HEK293 (cell line): ENCODE measurements around the gene PREX1.

Experiments used
- CTCF ChIA-PET: fragments of 350-600 bp; formaldehyde crosslinking; extraction: SDS; loops from one replicate; lab custom pipeline; 2021; ENCODE audit warnings: antibody characterized with exemption; lab: Yijun Ruan, JAX
- POLR2A ChIA-PET: fragments of 300-600 bp; formaldehyde crosslinking; extraction: SDS; loops from one replicate; lab custom pipeline; 2020; ENCODE audit warnings: antibody characterized with exemption, inconsistent platforms; lab: Yijun Ruan, JAX
- H3K27ac ChIP-seq: fragments of 200-500 bp; sonication (Bioruptor generic); 2 replicates; pipeline ENCODE4 v1.5.1; 2014; ENCODE audit warnings: low read depth, low read length, control low read depth, inconsistent platforms; ENCODE audit errors: extremely low read depth
- H3K36me3 ChIP-seq, 2 experiments: fragments of 200-500 bp in 1 of 2; sonication (Bioruptor generic) in 1 of 2; 1 replicate in 1 of 2; 2 replicates in 1 of 2; pipeline ENCODE4 v1.5.1; 2014 to 2017; ENCODE audit warnings: inconsistent platforms in 2 of 2, low read length in 2 of 2; ENCODE audit not compliant: control insufficient read depth in 2 of 2, insufficient read depth in 1 of 2
- H3K4me1 ChIP-seq: fragments of 200-500 bp; sonication (Bioruptor generic); 2 replicates; pipeline ENCODE4 v1.5.1; 2014; ENCODE audit warnings: mild to moderate bottlenecking, low read length, inconsistent platforms; ENCODE audit not compliant: control insufficient read depth, insufficient read depth
- H3K4me3 ChIP-seq: 2 replicates; pipeline ENCODE4 v1.5.1; 2011; ENCODE audit warnings: low read depth, mild to moderate bottlenecking, control low read depth, low read length, moderate library complexity
- H3K9me3 ChIP-seq: fragments of 200-500 bp; sonication (Bioruptor generic); 2 replicates; pipeline ENCODE4 v1.5.1; 2014; ENCODE audit warnings: low read depth, low read length, inconsistent platforms; ENCODE audit not compliant: control insufficient read depth, insufficient read depth
- GLI2 ChIP-seq: fragments of 450-650 bp; formaldehyde crosslinking; IDR thresholded peaks from 2 replicates; pipeline ENCODE4; 2017; ENCODE audit warnings: missing biosample characterization, missing genetic modification characterization, low read depth, borderline replicate concordance
- HIC1 ChIP-seq: fragments of 450-650 bp; formaldehyde crosslinking; IDR thresholded peaks from 2 replicates; pipeline ENCODE4 v1.5.1; 2016; ENCODE audit warnings: missing biosample characterization, missing genetic modification characterization
- MZF1 ChIP-seq: fragments of 450-650 bp; formaldehyde crosslinking; IDR thresholded peaks from 2 replicates; pipeline ENCODE4 v1.5.1; 2017; ENCODE audit warnings: missing biosample characterization, missing genetic modification characterization, borderline replicate concordance
- PRDM1 ChIP-seq: fragments of 450-650 bp; formaldehyde crosslinking; IDR thresholded peaks from 2 replicates; pipeline ENCODE4; 2016; ENCODE audit warnings: missing biosample characterization, missing genetic modification characterization
- SP3 ChIP-seq: fragments of 450-650 bp; formaldehyde crosslinking; IDR thresholded peaks from 2 replicates; pipeline ENCODE4 v1.5.1; 2016; ENCODE audit warnings: missing biosample characterization, missing genetic modification characterization
- ZBTB17 ChIP-seq: fragments of 450-650 bp; formaldehyde crosslinking; IDR thresholded peaks from 2 replicates; pipeline ENCODE4 v1.5.1; 2016; ENCODE audit warnings: missing biosample characterization, missing genetic modification characterization
- ZBTB7A ChIP-seq: fragments of 450-650 bp; formaldehyde crosslinking; IDR thresholded peaks from 2 replicates; pipeline ENCODE4 v1.5.1; 2016; ENCODE audit warnings: low read depth, missing biosample characterization, missing genetic modification characterization
- ZNF133 ChIP-seq: fragments of 450-650 bp; formaldehyde crosslinking; IDR thresholded peaks from 2 replicates; pipeline ENCODE4 v1.5.1; 2016; ENCODE audit warnings: missing biosample characterization, missing genetic modification characterization
- ZNF146 ChIP-seq: fragments of 450-650 bp; formaldehyde crosslinking; IDR thresholded peaks from 2 replicates; pipeline ENCODE4 v1.5.1; 2016; ENCODE audit warnings: missing biosample characterization, missing genetic modification characterization
- ZNF16 ChIP-seq: fragments of 450-650 bp; formaldehyde crosslinking; IDR thresholded peaks from 2 replicates; pipeline ENCODE4 v1.5.1; 2016; ENCODE audit warnings: low read depth, missing biosample characterization, missing genetic modification characterization
- ZNF169 ChIP-seq: fragments of 450-650 bp; formaldehyde crosslinking; IDR thresholded peaks from 2 replicates; pipeline ENCODE4 v1.5.1; 2016; ENCODE audit warnings: missing biosample characterization, missing genetic modification characterization
- ZNF202 ChIP-seq: fragments of 450-650 bp; formaldehyde crosslinking; IDR thresholded peaks from 2 replicates; pipeline ENCODE4 v1.5.1; 2016; ENCODE audit warnings: missing biosample characterization, missing genetic modification characterization, borderline replicate concordance
- ZNF221 ChIP-seq: fragments of 450-650 bp; formaldehyde crosslinking; IDR thresholded peaks from 2 replicates; pipeline ENCODE4 v1.5.1; 2017; ENCODE audit warnings: missing biosample characterization, missing genetic modification characterization, borderline replicate concordance
- ZNF274 ChIP-seq, 2 experiments: fragments of 200-500 bp in 1 of 2; fragments of 450-650 bp in 1 of 2; sonication (Bioruptor generic) in 1 of 2; formaldehyde crosslinking in 1 of 2; IDR thresholded peaks; 2 replicates each; pipeline versions ENCODE4 v1.5.1 to v1.6.1; 2014 to 2016; ENCODE audit warnings: borderline replicate concordance in 1 of 2, inconsistent platforms in 1 of 2, low read length in 1 of 2, missing biosample characterization in 1 of 2, missing genetic modification characterization in 1 of 2
- ZNF292 ChIP-seq: fragments of 450-650 bp; formaldehyde crosslinking; IDR thresholded peaks from 2 replicates; pipeline ENCODE4 v1.5.1; 2016; ENCODE audit warnings: low read depth, missing biosample characterization, missing genetic modification characterization, borderline replicate concordance
- ZNF335 ChIP-seq: fragments of 450-650 bp; formaldehyde crosslinking; conservative IDR thresholded peaks from 2 replicates; pipeline ENCODE4 v1.5.1; 2016; ENCODE audit warnings: missing biosample characterization, missing genetic modification characterization
- ZNF473 ChIP-seq: fragments of 450-650 bp; formaldehyde crosslinking; IDR thresholded peaks from 2 replicates; pipeline ENCODE4 v1.5.1; 2017; ENCODE audit warnings: missing biosample characterization, missing genetic modification characterization
- ZNF514 ChIP-seq: fragments of 450-650 bp; formaldehyde crosslinking; IDR thresholded peaks from 2 replicates; pipeline ENCODE4 v1.5.1; 2016; ENCODE audit warnings: missing biosample characterization, missing genetic modification characterization
- ZNF548 ChIP-seq: fragments of 450-650 bp; formaldehyde crosslinking; IDR thresholded peaks from 2 replicates; pipeline ENCODE4 v1.5.1; 2016; ENCODE audit warnings: missing biosample characterization, missing genetic modification characterization
- ZNF571 ChIP-seq: fragments of 450-650 bp; formaldehyde crosslinking; IDR thresholded peaks from 2 replicates; pipeline ENCODE4 v1.5.0; 2017; ENCODE audit warnings: missing biosample characterization, missing genetic modification characterization
- ZNF623 ChIP-seq: fragments of 450-650 bp; formaldehyde crosslinking; IDR thresholded peaks from 2 replicates; pipeline ENCODE4 v1.5.1; 2016; ENCODE audit warnings: missing biosample characterization, missing genetic modification characterization
- ZNF626 ChIP-seq: fragments of 450-650 bp; sonication (Bioruptor Pico); formaldehyde crosslinking; IDR thresholded peaks from 2 replicates; pipeline ENCODE4 v1.5.1; 2018; ENCODE audit warnings: missing biosample characterization, missing genetic modification characterization, inconsistent platforms
- ZNF629 ChIP-seq: fragments of 450-650 bp; formaldehyde crosslinking; IDR thresholded peaks from 2 replicates; pipeline ENCODE4 v1.5.1; 2017; ENCODE audit warnings: missing biosample characterization, missing genetic modification characterization
- ZNF670 ChIP-seq: fragments of 450-650 bp; formaldehyde crosslinking; IDR thresholded peaks from 2 replicates; pipeline ENCODE4 v1.5.1; 2016; ENCODE audit warnings: missing biosample characterization, missing genetic modification characterization, low read depth
- ZNF791 ChIP-seq: fragments of 450-650 bp; formaldehyde crosslinking; IDR thresholded peaks from 2 replicates; pipeline ENCODE4 v1.5.1; 2016; ENCODE audit warnings: missing biosample characterization, missing genetic modification characterization
- ZNF830 ChIP-seq: fragments of 450-650 bp; IDR thresholded peaks from 2 replicates; pipeline ENCODE4 v1.5.0; 2018; ENCODE audit warnings: missing biosample characterization, missing genetic modification characterization, low read depth, mild to moderate bottlenecking, moderate library complexity

Gene PREX1

GRCh38 chr20:48640871-48641270 is 186.9 kb downstream of the PREX1 start (continued):
- no peak for TF ChIP-seq ZNF548 (tag by site-specific recombination)
- TF ChIP-seq ZNF791 = no peak
- no peak for TF ChIP-seq ZNF670 (tag by site-specific recombination)
- TF ChIP-seq ZNF571 (tag by site-specific recombination) = no peak

- TF ChIP-seq ZNF830 (tag by site-specific recombination) (no peak), ZBTB17 (tag by site-specific recombination) (peak; percentile 75), GLI2 (tag by site-specific recombination) (no peak)
- ChIA-PET POLR2A (no interaction called here), CTCF (interaction anchor here (0.8 kb wide), 1 partner anchor 266 kb away, joined by 4 read pairs; no protein-coding TSS in a partner anchor)
- Histone ChIP-seq H3K36me3 (peaks cover 0 to 13% of the 10 kb centered on the region in 2 experiments; a peak in 1 of 3 replicates), H3K4me3 (no peak overlapping the region), H3K9me3 (no peaks in the 10 kb centered on the region), H3K4me1 (no peaks in the 10 kb centered on the region), H3K27ac (no peak overlapping the region)
Observed at GRCh38 chr20:48639899-48640298, 187.9 kb downstream of the PREX1 start.

- Histone ChIP-seq H3K4me1 (no peaks in the 10 kb centered on the region), H3K27ac (no peak overlapping the region), H3K36me3 (peaks cover 0 to 9% of the 10 kb centered on the region in 2 experiments; a peak in 1 of 3 replicates), H3K9me3 (no peaks in the 10 kb centered on the region), H3K4me3 (no peak overlapping the region)
- POLR2A ChIA-PET = no interaction called here
- CTCF ChIA-PET = interaction anchor here (0.6 to 1.1 kb wide), 2 partner anchors 266 to 271 kb away, joined by 3 to 9 read pairs; no protein-coding TSS in a partner anchor
- TF ChIP-seq ZNF202 (tag by site-specific recombination) (no peak), ZNF626 (tag by site-specific recombination) (no peak), ZNF16 (tag by site-specific recombination) (no peak)
Observed at GRCh38 chr20:48638546-48638945, 189.3 kb downstream of the PREX1 start.

GRCh38 chr20:48637461-48637860 is 190.3 kb downstream of the PREX1 start:
- TF ChIP-seq ZNF548 (tag by site-specific recombination) (no peak), ZNF133 (tag by site-specific recombination) (no peak), ZNF292 (no peak), ZNF221 (no peak), ZNF473 (tag by site-specific recombination) (no peak), ZNF146 (tag by site-specific recombination) (no peak), ZNF514 (no peak), ZNF169 (no peak), ZNF623 (tag by site-specific recombination) (no peak), GLI2 (tag by site-specific recombination) (no peak), ZNF274 (IDR thresholded peaks at IDR 0.05; ENCODE audit: low read length) (no peak), ZNF274 (tag by site-specific recombination; IDR thresholded peaks at IDR 0.05; ENCODE audit: borderline replicate concordance) (no peak), ZNF629 (tag by site-specific recombination) (no peak), ZNF335 (tag by site-specific recombination) (no peak), PRDM1 (tag by site-specific recombination) (no peak), ZBTB7A (tag by site-specific recombination) (no peak), HIC1 (tag by site-specific recombination) (no peak), MZF1 (tag by site-specific recombination) (no peak), SP3 (tag by site-specific recombination) (no peak)
- peaks cover 0 to 8% of the 10 kb centered on the region in 2 experiments; a peak in 1 of 3 replicates for H3K36me3 ChIP-seq
- POLR2A ChIA-PET = no interaction called here
- H3K4me3 ChIP-seq = no peak overlapping the region
- CTCF ChIA-PET = interaction anchor here (0.7 kb wide), 1 partner anchor 1761 kb away, joined by 3 read pairs; no protein-coding TSS in a partner anchor
- H3K27ac ChIP-seq = no peak overlapping the region
- H3K9me3 ChIP-seq = no peaks in the 10 kb centered on the region
- no peaks in the 10 kb centered on the region for H3K4me1 ChIP-seq
